ENCODE results near the gene CPE. TPM values are rescaled to one million over a fixed set of nuclear protein-coding genes. Genes with fewer than 3 reads are reported as not detected.
"Not testable (repeated sequence)": the region's sequence is repeated elsewhere in the genome, so short reads cannot be mapped to it uniquely, and the experiment has no call there.

CPE gene
- total RNA-seq, 1 donor from 2014 or later = 24.0 TPM

- Histone ChIP-seq H3K36me3 (ENCODE audit: control insufficient read depth, insufficient read depth, low read length) (no peaks in the 10 kb centered on the region), H3K4me3 (ENCODE audit: low read depth, low read length) (no peak overlapping the region), H3K27me3 (ENCODE audit: control insufficient read depth, insufficient read depth, low read length) (no peaks in the 10 kb centered on the region)
- TF ChIP-seq CTCF (IDR thresholded peaks at IDR 0.05; ENCODE audit: insufficient read depth, low read length, severe bottlenecking) = no peak
- FAIRE-seq (no peak), DNase-seq (ENCODE audit: low read depth) (no peak)
Observed at GRCh38 chr4:165477799-165478198, 99.0 kb downstream of the CPE start.

- no peak for FAIRE-seq
- Histone ChIP-seq H3K36me3 (ENCODE audit: control insufficient read depth, insufficient read depth, low read length) (no peaks in the 10 kb centered on the region), H3K4me3 (ENCODE audit: low read depth, low read length) (no peak overlapping the region), H3K27me3 (ENCODE audit: control insufficient read depth, insufficient read depth, low read length) (no peaks in the 10 kb centered on the region)
- DNase-seq (ENCODE audit: low read depth) = no peak
- no peak for TF ChIP-seq CTCF (IDR thresholded peaks at IDR 0.05; ENCODE audit: insufficient read depth, low read length, severe bottlenecking)
Observed at GRCh38 chr4:165478260-165478659, 99.5 kb downstream of the CPE start.

- no peak for FAIRE-seq
- no peak for TF ChIP-seq CTCF (IDR thresholded peaks at IDR 0.05; ENCODE audit: insufficient read depth, low read length, severe bottlenecking)
Observed at GRCh38 chr4:165481053-165481835, 102.4 kb downstream of the CPE start.

GRCh38 chr4:165489786-165490185, 111.0 kb downstream of the CPE start:
- no peak overlapping the region for H3K4me3 ChIP-seq (ENCODE audit: low read depth, low read length)
- H3K27me3 ChIP-seq (ENCODE audit: control insufficient read depth, insufficient read depth, low read length) = no peaks in the 10 kb centered on the region
- no peak for FAIRE-seq
- H3K36me3 ChIP-seq (ENCODE audit: control insufficient read depth, insufficient read depth, low read length) = no peaks in the 10 kb centered on the region
- DNase-seq (ENCODE audit: low read depth) = peak; percentile 89
- no peak for TF ChIP-seq CTCF (IDR thresholded peaks at IDR 0.05; ENCODE audit: insufficient read depth, low read length, severe bottlenecking)

More at GRCh38 chr4:165481053-165481835, 102.4 kb downstream of the CPE start:
- H3K36me3 ChIP-seq (ENCODE audit: control insufficient read depth, insufficient read depth, low read length) = no peaks in the 10 kb centered on the region
- H3K4me3 ChIP-seq (ENCODE audit: low read depth, low read length) = no peak overlapping the region
- DNase-seq (ENCODE audit: low read depth) = no peak
- no peaks in the 10 kb centered on the region for H3K27me3 ChIP-seq (ENCODE audit: control insufficient read depth, insufficient read depth, low read length)

GRCh38 chr4:165492583-165492982, 113.8 kb downstream of the CPE start:
- not testable (repeated sequence) for DNase-seq (ENCODE audit: low read depth); H3K4me3 ChIP-seq (ENCODE audit: low read depth, low read length); H3K36me3 ChIP-seq (ENCODE audit: control insufficient read depth, insufficient read depth, low read length); FAIRE-seq; H3K27me3 ChIP-seq (ENCODE audit: control insufficient read depth, insufficient read depth, low read length)

GRCh38 chr4:165493359-165493758, 114.6 kb downstream of the CPE start:
- TF ChIP-seq CTCF (IDR thresholded peaks at IDR 0.05; ENCODE audit: insufficient read depth, low read length, severe bottlenecking) = peak; percentile 78
- Histone ChIP-seq H3K27me3 (ENCODE audit: control insufficient read depth, insufficient read depth, low read length) (no peaks in the 10 kb centered on the region), H3K36me3 (ENCODE audit: control insufficient read depth, insufficient read depth, low read length) (no peaks in the 10 kb centered on the region), H3K4me3 (ENCODE audit: low read depth, low read length) (no peak overlapping the region)
- DNase-seq (ENCODE audit: low read depth) (peak; percentile 50), FAIRE-seq (no peak)

Measured in bronchial epithelial cell (primary cell).